Hepatic stellate cell (primary cell): Measurements from ENCODE around the gene CRIM1.

Experiments used
- DNase-seq: peaks from one replicate; pipeline ENCODE4 v3.0.0; 2011; ENCODE audit warnings: low spot score

Gene CRIM1

GRCh38 chr2:36396878-36397539 lies 41.4 kb downstream of the CRIM1 start:
- DNase-seq, result no peak

DNA sequence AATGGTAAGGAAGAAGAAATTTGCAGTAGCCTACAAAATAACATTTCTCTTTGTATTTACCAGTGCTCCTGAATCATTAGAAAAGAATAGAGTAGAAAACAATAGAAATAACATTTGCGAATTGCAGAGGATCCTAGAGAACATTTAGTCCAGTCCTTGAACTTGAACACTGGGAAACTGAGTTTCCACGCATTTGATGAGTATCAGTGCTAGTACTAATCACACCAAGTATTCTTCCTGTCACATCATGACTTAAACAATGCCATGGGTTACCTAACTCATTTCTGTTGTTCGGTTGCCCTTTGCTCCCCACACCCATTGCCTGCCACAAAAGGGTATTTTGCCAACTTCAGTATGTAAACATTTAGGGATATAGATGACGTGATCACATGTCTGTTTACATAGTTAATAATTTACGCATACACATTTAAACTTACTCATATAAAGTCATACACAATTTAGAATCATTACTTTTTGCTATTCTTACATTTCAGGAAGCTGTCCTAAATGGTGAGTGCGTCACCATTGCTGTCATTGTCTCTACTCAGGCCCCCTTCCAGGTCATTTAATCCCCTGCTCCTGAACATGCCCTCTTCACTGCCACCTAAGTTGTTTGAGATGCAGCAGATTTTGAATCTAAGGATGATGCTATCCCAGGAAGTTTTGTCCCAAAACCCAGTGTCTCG lies 42.3 kb downstream of the CRIM1 start:
- DNase-seq, result no peak

GRCh38 chr2:36399050-36399449 lies 43.5 kb downstream of the CRIM1 start:
- no peak for DNase-seq

- DNase-seq, result peak; percentile 20
Observed at GRCh38 chr2:36403675-36404230, 48.2 kb downstream of the CRIM1 start.

- DNase-seq, result no peak
Observed at GRCh38 chr2:36404318-36404717, 48.7 kb downstream of the CRIM1 start.

- no peak for DNase-seq
Observed at GRCh38 chr2:36404754-36405153, 49.2 kb downstream of the CRIM1 start.

DNA sequence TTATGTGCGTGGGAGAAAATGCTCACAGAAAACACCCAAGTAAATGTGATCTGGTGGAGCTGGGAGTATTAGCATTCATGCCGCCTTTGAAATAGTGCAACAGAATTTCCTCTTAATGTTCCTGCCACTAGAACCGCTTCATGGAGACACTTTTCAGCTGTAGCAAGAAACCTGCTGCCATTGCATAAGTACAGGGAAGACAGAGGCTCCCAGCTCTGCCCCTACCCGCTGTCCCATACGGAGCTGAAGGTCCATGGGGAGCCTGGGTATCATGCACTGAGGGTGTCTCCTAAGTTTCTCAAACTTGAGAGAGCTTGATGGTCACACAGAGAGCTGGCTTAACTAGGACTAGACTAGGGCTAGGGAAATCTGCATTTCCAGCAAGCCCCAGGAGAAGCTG lies 49.6 kb downstream of the CRIM1 start:
- DNase-seq, result no peak

GRCh38 chr2:36406296-36406695 lies 50.7 kb downstream of the CRIM1 start:
- DNase-seq, result no peak

DNA sequence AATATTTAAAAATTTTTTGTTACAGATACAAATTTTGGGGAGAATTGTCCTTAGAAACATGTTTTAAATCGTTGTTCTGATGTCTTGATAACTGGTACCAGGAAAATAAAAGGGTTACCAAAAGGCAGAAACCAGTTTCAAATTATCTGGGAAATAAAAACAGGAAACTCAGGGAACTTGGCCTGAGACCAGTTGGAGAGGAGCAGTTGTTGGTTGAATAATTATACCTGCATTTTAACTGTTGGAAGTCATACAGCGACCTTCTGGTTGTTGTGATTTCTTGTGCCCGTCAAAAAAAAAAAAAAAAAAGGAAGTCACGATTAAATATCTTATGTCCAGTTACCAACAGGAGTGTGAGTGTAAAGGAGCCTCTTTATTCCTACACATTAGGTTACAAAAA lies 51.8 kb downstream of the CRIM1 start:
- DNase-seq, result no peak

DNA sequence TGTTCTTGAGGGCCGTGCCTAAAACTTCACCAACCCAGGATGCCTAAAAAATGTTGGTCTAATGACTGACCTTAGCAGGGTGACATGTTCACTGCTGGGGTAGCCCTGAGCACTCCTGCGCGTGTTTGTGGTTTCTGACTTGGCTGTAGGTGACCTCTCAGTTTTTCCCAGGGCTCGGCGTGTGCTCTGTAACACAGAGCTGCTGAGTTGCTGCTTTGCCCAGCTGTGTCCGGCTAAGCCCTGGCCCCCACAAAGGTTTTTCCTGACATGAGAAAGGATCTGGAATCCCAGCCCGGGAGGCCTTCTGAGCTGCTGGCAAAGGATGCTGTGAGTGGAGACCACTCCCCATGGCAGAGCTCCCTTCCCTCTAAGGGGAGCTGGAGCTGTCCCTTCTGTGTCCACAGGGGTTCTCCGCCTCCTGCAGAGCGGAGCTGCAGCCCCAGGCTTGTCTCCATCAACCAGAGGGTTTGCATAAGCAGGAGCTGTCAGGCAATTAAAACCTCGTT lies 52.7 kb downstream of the CRIM1 start:
- DNase-seq, result peak; percentile 21

DNA sequence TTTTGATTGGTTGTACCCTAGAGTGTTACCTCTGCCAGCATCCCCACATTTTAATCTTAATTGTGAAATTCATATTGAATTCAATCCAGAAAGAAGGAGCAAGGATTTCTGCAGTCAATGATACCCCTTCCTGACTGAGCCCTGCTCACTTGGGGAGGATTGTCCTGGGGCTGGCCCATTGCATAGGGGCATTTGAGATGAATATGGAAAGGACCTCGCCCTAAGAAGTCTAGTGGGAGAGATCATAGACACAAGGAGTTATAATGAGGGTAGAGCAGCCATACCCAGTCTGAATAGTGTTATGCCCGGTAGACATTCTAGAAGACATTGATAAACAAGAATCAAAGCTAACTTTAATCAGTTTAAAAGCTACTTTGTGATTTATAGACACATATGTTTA lies 53.8 kb downstream of the CRIM1 start:
- no peak for DNase-seq

DNA sequence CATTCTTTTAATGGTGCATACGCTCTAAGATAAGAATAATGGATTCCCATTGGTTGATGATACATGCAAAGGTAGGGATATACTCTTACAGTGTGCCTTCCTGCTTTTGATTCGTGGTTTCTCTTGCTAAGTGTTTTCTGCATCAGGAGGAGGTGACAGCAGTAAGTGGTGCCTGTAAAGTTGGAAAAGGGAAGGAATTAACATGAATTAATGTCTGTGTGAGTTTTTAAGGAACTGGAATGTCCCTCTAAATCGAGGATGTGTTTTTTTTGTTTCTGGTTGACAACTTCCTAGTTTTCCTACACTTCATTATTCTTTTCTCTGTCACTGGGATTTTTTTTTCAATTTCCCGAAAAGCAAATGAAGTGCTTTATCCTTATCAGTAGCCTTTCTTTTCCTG lies 54.4 kb downstream of the CRIM1 start:
- no peak for DNase-seq

DNA sequence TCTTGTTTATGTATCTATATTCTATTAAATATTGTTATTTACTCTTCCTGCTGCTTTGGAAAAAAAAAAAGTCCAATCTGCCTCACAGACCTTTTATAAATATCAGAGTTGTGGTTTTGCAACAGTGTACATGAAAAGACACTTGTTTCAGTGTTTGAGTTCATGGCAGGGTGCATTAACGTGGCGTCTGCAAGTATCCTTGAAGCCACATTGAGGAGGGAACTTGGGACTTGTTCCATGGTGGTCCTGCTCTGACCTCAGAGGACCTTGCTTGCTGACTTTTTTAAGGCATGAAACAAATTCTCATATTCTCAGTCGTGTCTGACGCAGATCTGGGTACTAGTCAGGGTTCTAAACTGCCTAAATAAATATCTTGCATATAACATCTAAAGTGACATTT lies 55.1 kb downstream of the CRIM1 start:
- no peak for DNase-seq

GRCh38 chr2:36411962-36412444 lies 56.4 kb downstream of the CRIM1 start:
- no peak for DNase-seq

GRCh38 chr2:36413218-36413617 lies 57.6 kb downstream of the CRIM1 start:
- DNase-seq, result no peak

- no peak for DNase-seq
Observed at GRCh38 chr2:36414307-36414706, 58.7 kb downstream of the CRIM1 start.

DNA sequence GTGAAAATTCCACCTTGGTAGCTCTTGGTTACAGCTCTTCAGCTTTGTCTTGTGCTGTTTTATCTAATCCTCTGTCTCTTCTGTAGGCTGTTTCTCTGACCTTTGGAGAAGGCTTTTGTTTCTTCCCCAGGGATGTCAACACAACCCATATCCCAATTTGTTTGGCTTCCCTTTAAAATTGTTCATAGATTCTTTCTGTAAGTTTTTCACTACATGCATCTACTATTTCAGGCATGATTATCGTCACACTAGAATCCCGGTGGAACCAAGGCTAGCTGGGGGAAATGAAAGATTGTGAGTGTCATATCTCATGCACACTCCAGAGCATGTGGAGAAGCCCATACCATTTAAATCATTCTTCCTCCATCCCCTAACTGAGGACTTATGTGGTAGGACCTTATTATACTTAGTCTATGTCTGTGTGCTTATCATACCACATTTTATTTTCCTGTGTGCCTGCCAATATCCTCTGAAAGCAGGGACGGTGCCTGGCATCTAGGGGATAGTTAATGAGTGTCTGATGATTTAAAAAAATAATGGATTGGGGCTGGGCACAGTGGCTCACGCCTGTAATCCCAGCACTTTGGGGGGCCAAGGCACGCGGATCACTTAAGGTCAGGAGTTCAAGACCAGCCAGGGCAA lies 59.9 kb downstream of the CRIM1 start:
- DNase-seq, result no peak

- no peak for DNase-seq
Observed at GRCh38 chr2:36416370-36417165, 61.0 kb downstream of the CRIM1 start.

DNA sequence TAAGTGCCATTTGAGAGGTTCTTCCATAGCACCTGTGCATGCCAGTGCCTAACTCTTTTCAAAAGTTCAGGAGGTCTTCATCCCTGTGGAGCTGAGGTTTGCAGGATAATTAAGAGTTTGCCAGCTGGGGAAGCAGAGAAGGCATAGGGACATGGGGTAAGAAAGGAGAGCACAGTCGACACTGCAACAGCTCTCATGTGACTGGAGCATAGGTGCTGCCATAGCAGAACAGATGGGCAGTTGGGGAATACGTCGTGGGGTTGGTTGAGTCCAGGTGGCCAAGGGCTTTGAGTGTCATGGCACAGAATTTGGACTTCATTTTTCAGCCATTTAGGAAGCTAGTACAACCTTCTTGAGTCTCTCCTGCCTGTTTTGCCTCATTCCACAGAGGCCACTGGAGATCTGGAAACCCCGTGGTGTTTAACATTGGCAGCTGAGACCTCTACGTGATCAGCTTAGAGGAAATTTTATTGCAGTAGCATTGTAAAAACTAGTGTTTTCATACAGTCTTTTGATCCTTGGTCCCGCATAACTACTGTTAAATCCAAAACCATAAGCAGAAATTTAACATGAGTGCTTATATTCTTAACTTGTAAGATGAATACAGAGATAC lies 65.1 kb downstream of the CRIM1 start:
- no peak for DNase-seq

- no peak for DNase-seq
Observed at GRCh38 chr2:36421379-36421778, 65.8 kb downstream of the CRIM1 start.

DNA sequence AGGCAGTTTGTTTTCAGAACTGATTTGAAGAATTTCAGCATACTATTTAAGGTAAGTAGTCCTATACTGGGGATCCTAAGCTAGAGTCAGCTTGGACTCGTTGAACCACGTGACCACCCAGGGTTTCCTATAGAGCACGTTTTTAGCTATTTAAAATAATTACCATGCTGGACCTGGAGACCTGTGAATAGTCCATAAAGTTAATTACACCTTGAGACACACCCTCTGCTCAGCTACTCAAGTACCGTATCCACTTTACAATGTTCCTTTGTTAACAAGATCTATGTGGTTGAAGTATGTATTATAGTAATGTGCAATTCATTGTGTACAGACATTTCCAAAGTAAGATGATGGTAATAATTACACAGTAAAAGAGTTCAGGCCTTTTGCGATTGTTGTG lies 67.6 kb downstream of the CRIM1 start:
- DNase-seq, result no peak
